Skeletal muscle tissue (tissue), 4 donors: Measurements from ENCODE around the gene DCXR. TPM values are rescaled to one million over a fixed set of nuclear protein-coding genes. Genes with fewer than 3 reads are reported as not detected.

Source experiments
- H3K27ac ChIP-seq: one replicate; pipeline ENCODE4 v1.7.0; 2013; ENCODE audit warnings: mild to moderate bottlenecking, low read depth, low read length, inconsistent platforms
- H3K27me3 ChIP-seq, 3 donors: one replicate each; pipeline ENCODE4 v1.7.0; 2013; ENCODE audit warnings: low read length in 3 of 3; ENCODE audit not compliant: control insufficient read depth in 3 of 3, insufficient read depth in 3 of 3
- H3K36me3 ChIP-seq, 3 donors: one replicate each; pipeline ENCODE4 v1.7.0; 2013; ENCODE audit warnings: low read length in 3 of 3; ENCODE audit not compliant: control insufficient read depth in 3 of 3, insufficient read depth in 3 of 3
- H3K4me1 ChIP-seq, 3 donors: one replicate each; pipeline ENCODE4 v1.7.0; 2013; ENCODE audit warnings: low read length in 3 of 3, mild to moderate bottlenecking in 3 of 3; ENCODE audit not compliant: control insufficient read depth in 3 of 3, insufficient read depth in 3 of 3
- H3K4me3 ChIP-seq, 3 donors: one replicate each; pipeline ENCODE4 v1.7.0; 2013; ENCODE audit warnings: low read length in 3 of 3
- H3K9ac ChIP-seq, 3 donors: one replicate each; pipeline ENCODE4 v1.7.0; 2013; ENCODE audit warnings: low read length in 3 of 3, mild to moderate bottlenecking in 3 of 3, moderate library complexity in 2 of 3, low read depth in 1 of 3
- H3K9me3 ChIP-seq, 3 donors: one replicate each; pipeline ENCODE4 v1.7.0; 2013; ENCODE audit warnings: low read length in 3 of 3; ENCODE audit not compliant: control insufficient read depth in 3 of 3
- total RNA-seq: library from RNA; depleted of rRNA; stranded (reverse); fragments of >200 nt; gene quantifications from one replicate; pipeline ENCODE4 v1.2.3, GENCODE V29; 2014
- donor health status: Osteomylitis.

The DCXR gene
- total RNA-seq, 1 donor from 2014 or later = 20.4 TPM

DNA sequence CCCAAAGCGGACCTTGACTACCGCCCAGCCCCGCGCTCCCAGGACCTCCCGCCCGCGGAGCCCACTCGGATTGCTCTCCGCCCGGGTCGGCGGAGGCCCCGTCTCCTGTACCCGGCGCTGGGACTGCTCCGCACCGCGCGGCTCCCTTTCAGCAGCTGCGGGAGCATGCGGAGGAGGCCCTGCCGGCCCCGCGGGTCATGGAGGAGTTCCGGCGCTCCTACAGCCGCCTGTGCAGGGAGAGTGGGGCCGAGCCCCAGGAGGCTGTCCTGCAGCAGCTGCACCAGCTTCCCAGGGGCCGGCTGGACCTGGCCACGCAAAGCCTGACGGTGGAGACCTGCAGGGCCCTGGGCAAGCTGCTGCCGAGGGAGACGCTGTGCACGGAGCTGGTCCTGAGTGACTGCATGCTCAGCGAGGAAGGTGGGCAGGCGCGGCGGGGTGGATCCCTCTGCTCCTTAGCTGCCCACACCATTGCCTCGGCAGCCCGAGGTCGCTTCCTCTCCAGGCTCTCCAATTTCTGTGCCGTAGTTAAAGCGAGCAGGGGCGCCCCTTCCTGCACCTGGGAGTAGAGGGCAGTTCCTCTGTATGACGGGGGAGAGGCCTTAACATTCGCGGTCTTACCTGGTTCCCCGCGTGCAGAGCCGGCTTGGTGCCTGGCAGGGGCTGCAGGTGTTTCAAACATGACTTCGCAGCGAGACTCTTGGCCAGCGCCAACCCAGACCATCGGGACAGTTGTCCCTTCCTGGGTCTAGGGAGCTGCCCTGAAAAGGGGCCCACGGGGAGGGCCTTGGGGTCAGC is 13.9 kb downstream of the DCXR start:
- Histone ChIP-seq H3K9ac (peak overlapping the region; percentile 65 to 84 (median 70)), H3K9me3 (no peaks in the 10 kb centered on the region), H3K27ac (no peak overlapping the region), H3K4me1 (peaks cover 35 to 49% (median 46%) of the 10 kb centered on the region in 3 donors), H3K36me3 (peaks cover 0 to 6% (median 2%) of the 10 kb centered on the region in 3 donors), H3K4me3 (peak overlapping the region; percentile 73 to 82 (median 77)), H3K27me3 (no peaks in the 10 kb centered on the region)

GRCh38 chr17:82022981-82023446 is 14.5 kb downstream of the DCXR start, which contains the start of gene LRRC45:
TSS of gene LRRC45 (plus strand) at chr17:82023305. CDS start at chr17:82023644, 339 bp downstream.
- Histone ChIP-seq H3K27me3 (no peaks in the 10 kb centered on the region), H3K27ac (peak within 1 kb of the TSS; percentile 56), H3K4me3 (peak within 1 kb of the TSS; percentile 78 to 88 (median 83)), H3K36me3 (peaks cover 0 to 6% (median 2%) of the 10 kb centered on the region in 3 donors), H3K4me1 (peaks cover 41 to 55% (median 53%) of the 10 kb centered on the region in 3 donors), H3K9ac (peak within 1 kb of the TSS; percentile 81 to 89 (median 85)), H3K9me3 (no peaks in the 10 kb centered on the region)

GRCh38 chr17:82022310-82022980 is 15.1 kb downstream of the DCXR start, which contains the start of gene CENPX:
TSS of gene CENPX (minus strand) at chr17:82022878. CDS start at chr17:82022861, 17 bp downstream.
- Histone ChIP-seq H3K27me3 (no peaks in the 10 kb centered on the region), H3K4me3 (peak within 1 kb of the TSS; percentile 78 to 88 (median 83)), H3K27ac (peak within 1 kb of the TSS; percentile 56), H3K9ac (peak within 1 kb of the TSS; percentile 81 to 89 (median 85)), H3K36me3 (peaks cover 0 to 6% (median 0%) of the 10 kb centered on the region in 3 donors), H3K4me1 (peaks cover 46 to 61% (median 58%) of the 10 kb centered on the region in 3 donors), H3K9me3 (no peaks in the 10 kb centered on the region)

DNA sequence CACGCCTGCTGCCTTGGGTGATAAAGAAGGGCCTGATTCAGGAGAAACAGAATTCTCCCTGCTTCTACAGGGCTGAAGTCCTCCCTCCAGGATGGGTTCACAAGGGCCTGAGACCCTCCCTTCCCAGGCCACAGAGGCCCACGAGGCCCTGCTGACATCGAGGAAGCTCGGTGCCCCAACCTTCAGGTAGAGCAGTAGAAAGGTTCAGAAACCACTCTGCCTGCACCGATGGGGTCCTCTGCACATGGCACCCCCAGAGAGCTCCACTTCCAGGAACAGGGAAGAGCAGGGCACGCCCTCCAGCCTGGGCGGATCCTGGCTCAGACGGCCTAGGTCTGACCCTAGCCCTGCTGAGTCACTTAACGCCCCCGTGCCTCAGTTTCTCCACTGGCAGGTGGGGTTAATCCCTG is 15.6 kb downstream of the DCXR start:
- Histone ChIP-seq H3K36me3 (peaks cover 0 to 2% (median 0%) of the 10 kb centered on the region in 3 donors), H3K4me1 (peaks cover 46 to 64% (median 61%) of the 10 kb centered on the region in 3 donors), H3K9me3 (no peaks in the 10 kb centered on the region), H3K4me3 (peak overlapping the region; percentile 78 to 88 (median 83)), H3K27ac (no peak overlapping the region), H3K9ac (peak overlapping the region; percentile 81 to 89 (median 85)), H3K27me3 (no peaks in the 10 kb centered on the region)

- H3K4me1 ChIP-seq = peaks cover 46 to 64% (median 61%) of the 10 kb centered on the region in 3 donors
These were observed 16.2 kb downstream of the DCXR start for GRCh38 chr17:82021107-82021899.

GRCh38 chr17:82020572-82021106 is 16.9 kb downstream of the DCXR start:
- Histone ChIP-seq H3K9me3 (no peaks in the 10 kb centered on the region), H3K4me3 (no peak overlapping the region), H3K36me3 (no peaks in the 10 kb centered on the region), H3K27me3 (no peaks in the 10 kb centered on the region), H3K27ac (no peak overlapping the region), H3K9ac (peak overlapping the region in 1 of 3 donors; percentile 16), H3K4me1 (peaks cover 46 to 64% (median 61%) of the 10 kb centered on the region in 3 donors)

More at GRCh38 chr17:82021107-82021899, 16.2 kb downstream of the DCXR start:
- peak overlapping the region in 2 of 3 donors; percentile 83 to 88 for H3K4me3 ChIP-seq
- H3K27me3 ChIP-seq = no peaks in the 10 kb centered on the region
- H3K9me3 ChIP-seq = no peaks in the 10 kb centered on the region
- H3K36me3 ChIP-seq = no peaks in the 10 kb centered on the region
- peak overlapping the region; percentile 81 to 89 (median 85) for H3K9ac ChIP-seq
- H3K27ac ChIP-seq = no peak overlapping the region

GRCh38 chr17:82019690-82020571 is 17.6 kb downstream of the DCXR start:
- peaks cover 46 to 64% (median 61%) of the 10 kb centered on the region in 3 donors for H3K4me1 ChIP-seq
- no peak overlapping the region for H3K27ac ChIP-seq
- H3K27me3 ChIP-seq = no peaks in the 10 kb centered on the region
- no peaks in the 10 kb centered on the region for H3K36me3 ChIP-seq
- H3K9me3 ChIP-seq = no peaks in the 10 kb centered on the region
- no peak overlapping the region for H3K4me3 ChIP-seq
- peak overlapping the region in 1 of 3 donors; percentile 54 for H3K9ac ChIP-seq

GRCh38 chr17:82018989-82019689 is 18.4 kb downstream of the DCXR start:
- Histone ChIP-seq H3K9ac (peak overlapping the region in 2 of 3 donors; percentile 20 to 54), H3K9me3 (no peaks in the 10 kb centered on the region), H3K4me3 (no peak overlapping the region), H3K27ac (peak overlapping the region; percentile 25), H3K36me3 (no peaks in the 10 kb centered on the region), H3K27me3 (no peaks in the 10 kb centered on the region), H3K4me1 (peaks cover 45 to 59% (median 57%) of the 10 kb centered on the region in 3 donors)
